Measurements from ENCODE around the gene ACOX1.

Gene ACOX1

GRCh38 chr17:75994802-75995370 lies 15.9 kb upstream of the ACOX1 start:
- Mint-ChIP-seq H3K36me3 (ENCODE audit: low read depth) (peaks cover 29% of the 10 kb centered on the region), H3K27me3 (ENCODE audit: low read depth, poor library complexity) (no peaks in the 10 kb centered on the region), H3K4me1 (peaks cover 27% of the 10 kb centered on the region), H3K27ac (no peak overlapping the region), H3K9me3 (no peaks in the 10 kb centered on the region), H3K4me3 (no peak overlapping the region)
- TF ChIP-seq, protein P1, sequence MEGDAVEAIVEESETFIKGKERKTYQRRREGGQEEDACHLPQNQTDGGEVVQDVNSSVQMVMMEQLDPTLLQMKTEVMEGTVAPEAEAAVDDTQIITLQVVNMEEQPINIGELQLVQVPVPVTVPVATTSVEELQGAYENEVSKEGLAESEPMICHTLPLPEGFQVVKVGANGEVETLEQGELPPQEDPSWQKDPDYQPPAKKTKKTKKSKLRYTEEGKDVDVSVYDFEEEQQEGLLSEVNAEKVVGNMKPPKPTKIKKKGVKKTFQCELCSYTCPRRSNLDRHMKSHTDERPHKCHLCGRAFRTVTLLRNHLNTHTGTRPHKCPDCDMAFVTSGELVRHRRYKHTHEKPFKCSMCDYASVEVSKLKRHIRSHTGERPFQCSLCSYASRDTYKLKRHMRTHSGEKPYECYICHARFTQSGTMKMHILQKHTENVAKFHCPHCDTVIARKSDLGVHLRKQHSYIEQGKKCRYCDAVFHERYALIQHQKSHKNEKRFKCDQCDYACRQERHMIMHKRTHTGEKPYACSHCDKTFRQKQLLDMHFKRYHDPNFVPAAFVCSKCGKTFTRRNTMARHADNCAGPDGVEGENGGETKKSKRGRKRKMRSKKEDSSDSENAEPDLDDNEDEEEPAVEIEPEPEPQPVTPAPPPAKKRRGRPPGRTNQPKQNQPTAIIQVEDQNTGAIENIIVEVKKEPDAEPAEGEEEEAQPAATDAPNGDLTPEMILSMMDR (IDR thresholded peaks at IDR 0.05), result no peak
- DNase-seq, result no peak

DNA sequence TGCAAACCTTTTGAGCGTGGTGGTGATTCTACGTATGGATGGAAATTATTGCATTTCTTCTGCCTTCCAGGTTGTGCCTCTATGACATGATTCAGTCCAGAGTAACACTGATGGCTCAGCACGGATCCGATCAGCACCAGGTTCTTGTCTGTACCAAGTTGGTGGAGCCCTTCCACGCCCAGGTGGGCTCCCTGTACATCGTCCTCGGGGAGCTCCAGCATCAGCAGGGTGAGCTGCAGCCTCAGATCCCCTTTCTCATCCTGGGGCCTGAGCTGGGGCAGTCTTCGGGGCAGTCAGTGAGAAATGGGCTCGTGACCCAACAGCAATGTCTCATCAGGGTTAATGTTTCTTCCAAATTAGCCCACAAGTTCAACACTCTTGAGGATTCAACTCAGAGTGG lies 12.4 kb upstream of the ACOX1 start:
- DNase-seq, result no peak
- H3K27me3 Mint-ChIP-seq (ENCODE audit: low read depth, poor library complexity), result no peaks in the 10 kb centered on the region
- no peak overlapping the region for H3K4me3 Mint-ChIP-seq
- H3K36me3 Mint-ChIP-seq (ENCODE audit: low read depth), result peaks cover 25% of the 10 kb centered on the region
- TF ChIP-seq, protein P1 (IDR thresholded peaks at IDR 0.05), result no peak
- H3K27ac Mint-ChIP-seq, result peak overlapping the region; percentile 54
- H3K9me3 Mint-ChIP-seq, result no peaks in the 10 kb centered on the region
- H3K4me1 Mint-ChIP-seq, result peaks cover 1% of the 10 kb centered on the region

GRCh38 chr17:75987041-75987440 lies 8.1 kb upstream of the ACOX1 start:
- Mint-ChIP-seq H3K27me3 (ENCODE audit: low read depth, poor library complexity) (no peaks in the 10 kb centered on the region), H3K9me3 (no peaks in the 10 kb centered on the region), H3K36me3 (ENCODE audit: low read depth) (peaks cover 14% of the 10 kb centered on the region), H3K4me3 (no peak overlapping the region), H3K4me1 (peaks cover 14% of the 10 kb centered on the region), H3K27ac (peak overlapping the region; percentile 26)
- no peak for DNase-seq
- TF ChIP-seq, protein P1 (IDR thresholded peaks at IDR 0.05), result no peak

- DNase-seq, result no peak
- Mint-ChIP-seq H3K4me1 (peaks cover 25% of the 10 kb centered on the region), H3K9me3 (no peaks in the 10 kb centered on the region), H3K27ac (no peak overlapping the region), H3K4me3 (no peak overlapping the region), H3K27me3 (ENCODE audit: low read depth, poor library complexity) (no peaks in the 10 kb centered on the region), H3K36me3 (ENCODE audit: low read depth) (peaks cover 4% of the 10 kb centered on the region)
- TF ChIP-seq, protein P1 (IDR thresholded peaks at IDR 0.05), result no peak
Measured at GRCh38 chr17:75985986-75986385, 7.0 kb upstream of the ACOX1 start.

DNA sequence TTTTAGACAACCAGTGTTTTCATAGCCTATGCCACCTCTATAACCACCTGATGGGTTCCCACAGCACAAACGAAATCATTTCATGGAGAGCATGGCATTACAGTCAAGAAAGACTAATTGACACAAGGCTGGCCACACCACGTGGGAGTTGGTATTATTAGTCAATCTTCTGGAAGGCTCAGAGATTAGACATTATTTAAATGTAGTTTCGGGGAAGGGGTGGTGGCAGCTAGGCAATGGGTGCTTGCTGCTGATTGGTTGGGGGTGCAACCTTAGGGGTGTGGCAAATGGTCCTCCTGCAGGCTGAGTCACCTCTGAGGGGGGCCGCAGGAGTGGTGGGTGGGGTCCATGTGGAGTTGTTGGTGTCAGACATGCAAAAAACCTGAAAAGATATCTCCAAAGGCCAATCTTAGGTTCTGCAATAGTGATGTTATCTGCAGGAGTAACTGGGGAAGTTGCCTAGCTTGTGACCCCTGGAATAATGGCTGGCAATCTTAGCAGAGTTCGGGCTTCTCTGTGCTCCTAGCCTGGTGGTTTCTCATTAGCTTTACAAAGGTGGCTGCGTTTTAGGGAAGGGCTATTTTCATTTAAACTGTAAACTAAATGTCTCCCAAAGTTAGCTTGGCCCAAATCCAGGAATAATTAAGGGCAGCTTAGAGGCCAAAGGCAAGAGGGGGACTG lies 4.7 kb upstream of the ACOX1 start:
- no peak for DNase-seq
- peaks cover 2% of the 10 kb centered on the region for H3K27me3 Mint-ChIP-seq (ENCODE audit: low read depth, poor library complexity)
- no peaks in the 10 kb centered on the region for H3K9me3 Mint-ChIP-seq
- no peak overlapping the region for H3K4me3 Mint-ChIP-seq
- no peak overlapping the region for H3K27ac Mint-ChIP-seq
- TF ChIP-seq, protein P1 (IDR thresholded peaks at IDR 0.05), result no peak
- peaks cover 40% of the 10 kb centered on the region for H3K4me1 Mint-ChIP-seq
- H3K36me3 Mint-ChIP-seq (ENCODE audit: low read depth), result peaks cover 4% of the 10 kb centered on the region
